ENCODE data around the gene COPS7A. TPM values are rescaled to one million over a fixed set of nuclear protein-coding genes. Genes with fewer than 3 reads are reported as not detected.

Gene COPS7A
- total RNA-seq, 1 experiment from 2014 or later = 47.6 TPM

DNA sequence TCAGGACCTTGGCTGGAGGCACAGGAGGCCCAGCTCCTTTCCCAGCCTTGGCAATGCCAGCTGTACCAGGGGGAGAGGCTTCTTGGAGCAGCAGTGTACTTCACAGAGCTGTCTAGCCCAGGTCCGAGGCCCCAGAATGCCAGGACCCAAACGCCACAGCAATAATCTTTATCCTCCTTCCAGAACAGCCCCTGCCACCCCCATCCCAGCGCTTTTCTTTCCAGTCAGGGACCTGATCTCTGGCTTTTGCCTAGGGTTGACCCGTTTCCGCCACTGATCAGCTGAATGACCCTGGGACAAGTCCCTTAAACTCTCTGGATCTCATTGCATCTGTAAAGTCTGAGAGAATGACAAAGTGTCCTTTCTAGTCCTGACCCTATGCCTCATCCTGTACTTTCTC lies 53.5 kb downstream of the COPS7A start:
- in situ Hi-C loops (cut with HindIII; ENCODE audit: low sequenced_read_pairs) = no loop called here

DNA sequence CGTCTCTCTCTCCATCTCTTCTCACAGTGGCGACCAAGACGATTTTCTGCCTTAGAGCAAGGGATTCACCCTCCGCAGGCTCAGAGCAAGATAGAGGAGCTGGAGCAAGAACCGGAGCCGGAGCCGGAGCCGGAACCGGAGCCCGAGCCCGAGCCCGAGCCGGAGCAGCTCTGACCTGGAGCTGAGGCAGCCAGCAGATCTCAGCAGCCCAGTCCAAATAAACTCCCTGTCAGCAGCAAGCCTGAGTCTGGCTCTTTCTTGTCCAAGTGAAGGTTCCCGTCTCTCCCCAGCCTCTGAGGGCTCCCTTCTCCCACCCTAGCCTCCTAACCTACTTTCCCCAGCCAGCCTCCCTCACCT lies 54.3 kb downstream of the COPS7A start:
- peak; percentile 77 for DNase-seq (ENCODE audit: low spot score)
- in situ Hi-C loops (cut with HindIII; ENCODE audit: low sequenced_read_pairs) = no loop called here

More for the DNA sequence above, 53.5 kb downstream of the COPS7A start:
- no peak for DNase-seq (ENCODE audit: low spot score)

DNA sequence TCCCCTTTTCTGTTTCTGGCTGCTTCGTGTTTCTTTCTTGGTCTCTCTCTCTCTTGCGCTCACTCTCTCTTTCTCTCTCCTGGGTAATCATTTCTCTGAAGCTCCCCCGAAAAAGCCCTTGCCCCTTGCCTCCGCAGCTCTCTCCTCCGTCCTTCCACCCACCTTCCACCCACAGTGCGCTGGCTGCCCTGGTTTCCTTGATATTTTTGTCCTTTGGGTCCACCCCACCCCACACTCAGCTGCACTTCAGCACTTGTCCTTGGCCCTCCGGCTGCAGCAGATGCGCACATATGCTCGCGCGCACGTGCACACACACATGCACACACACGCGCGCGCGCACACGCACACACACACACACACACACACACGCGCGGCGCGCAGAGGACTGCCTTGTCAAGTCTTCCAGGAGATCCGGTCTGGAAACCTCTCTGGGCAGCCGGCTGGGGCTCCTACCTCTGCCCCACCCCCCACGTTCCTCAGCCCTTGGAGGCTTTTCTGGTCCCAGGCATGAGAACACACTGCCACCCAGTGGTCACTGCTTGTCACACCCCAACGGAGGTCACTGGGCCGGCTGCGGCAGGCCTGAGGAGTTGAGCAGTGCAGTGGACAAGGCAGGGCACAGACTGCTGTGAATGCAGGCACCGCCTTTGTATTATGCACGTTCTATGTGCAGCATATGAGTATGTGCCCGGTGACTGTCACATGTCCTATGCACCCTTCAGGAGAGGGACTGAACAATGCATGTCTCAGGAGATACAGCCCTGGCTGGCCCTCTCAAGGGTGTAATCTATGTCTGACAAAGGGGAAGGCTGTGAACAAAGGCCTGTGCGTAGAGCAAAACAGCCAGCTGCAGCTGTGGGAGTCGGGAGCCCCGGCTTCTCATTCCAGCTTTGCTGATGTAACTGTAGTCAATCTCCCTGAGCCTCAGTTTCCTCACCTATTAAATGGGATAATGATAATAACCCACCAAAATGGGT lies 55.0 kb downstream of the COPS7A start:
- in situ Hi-C loops (cut with HindIII; ENCODE audit: low sequenced_read_pairs) = no loop called here
- DNase-seq (ENCODE audit: low spot score) = peak; percentile 97

DNA sequence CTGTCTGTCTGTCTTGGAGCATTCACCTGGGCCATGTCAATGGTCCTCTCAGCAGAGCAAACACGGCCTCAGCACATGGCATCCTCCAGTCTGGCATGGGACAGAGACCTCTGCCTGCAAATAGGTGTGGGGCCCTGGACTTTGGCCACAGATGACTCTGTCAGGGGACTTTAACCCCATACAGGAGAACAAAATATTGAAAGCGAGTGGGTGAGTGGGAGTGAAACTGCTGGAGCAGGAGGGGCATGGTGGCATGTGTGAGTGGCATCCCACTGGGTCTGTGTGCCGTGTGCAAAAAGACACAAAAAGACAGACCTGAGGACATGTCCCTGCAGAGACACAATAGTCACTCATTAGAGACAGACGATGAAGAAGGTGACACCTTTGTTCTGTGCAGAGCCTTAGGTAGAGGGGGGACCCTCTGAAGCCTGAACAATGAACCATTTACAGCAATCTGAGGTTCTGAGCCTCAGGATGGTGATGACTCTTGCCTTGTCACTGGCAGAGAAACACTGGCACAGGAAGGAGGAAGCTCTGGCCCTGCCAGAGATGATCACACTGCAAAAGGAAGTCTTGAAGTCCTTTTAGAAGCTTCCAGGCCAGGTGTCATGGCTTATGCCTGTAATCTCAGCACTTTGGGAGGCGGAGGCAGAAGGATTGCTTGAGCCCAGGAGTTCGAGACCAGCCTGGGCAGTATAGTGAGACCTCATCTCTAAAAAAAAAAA lies 56.0 kb downstream of the COPS7A start:
- DNase-seq (ENCODE audit: low spot score) = no peak
- in situ Hi-C loops (cut with HindIII; ENCODE audit: low sequenced_read_pairs) = no loop called here

DNA sequence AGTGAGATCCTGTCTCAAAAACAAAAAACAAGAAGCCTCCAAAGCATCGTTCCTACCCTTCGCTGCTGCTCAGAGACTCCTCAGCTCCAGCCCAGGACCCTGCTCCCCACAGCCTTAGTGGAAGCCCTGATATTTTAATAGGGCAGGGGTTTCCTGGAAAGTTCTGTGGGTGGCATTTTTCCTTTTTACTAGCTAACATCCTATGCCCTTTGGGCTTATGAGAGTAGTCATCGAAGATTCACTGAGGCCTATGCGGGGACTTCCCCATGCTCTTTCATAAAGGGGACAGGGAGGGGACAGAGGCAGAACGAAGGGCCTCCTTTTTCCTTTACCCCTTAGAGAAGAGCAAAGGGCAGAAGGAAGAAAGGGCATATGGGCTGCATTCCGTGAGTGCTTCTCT lies 56.7 kb downstream of the COPS7A start:
- in situ Hi-C loops (cut with HindIII; ENCODE audit: low sequenced_read_pairs) = no loop called here
- DNase-seq (ENCODE audit: low spot score) = no peak

Other genes with a start within 250 kb of the COPS7A start
- 363 and 396 TPM in 2 replicates for gene MRPL51, start 230.8 kb upstream of the COPS7A start, total RNA-seq (2014; rRNA removed; shearing (Covaris generic))
- 86.1 and 102 TPM in 2 replicates for gene NCAPD2, start 229.9 kb upstream of the COPS7A start, total RNA-seq (2014; rRNA removed; shearing (Covaris generic))
- 3,766 and 4,312 TPM in 2 replicates for gene GAPDH, start 189.5 kb upstream of the COPS7A start, total RNA-seq (2014; rRNA removed; shearing (Covaris generic))
- 11.7 and 13.2 TPM in 2 replicates for gene IFFO1, start 168.0 kb upstream of the COPS7A start, total RNA-seq (2014; rRNA removed; shearing (Covaris generic))
- gene NOP2, start 155.8 kb upstream of the COPS7A start, total RNA-seq (2014; rRNA removed; shearing (Covaris generic)) = 45.5 and 70.7 TPM in 2 replicates
- 374 and 375 TPM in 2 replicates for gene CHD4, start 116.7 kb upstream of the COPS7A start, total RNA-seq (2014; rRNA removed; shearing (Covaris generic))
- gene LPAR5, start 88.1 kb upstream of the COPS7A start, total RNA-seq (2014; rRNA removed; shearing (Covaris generic)) = 0.03 TPM in 1 of 2 replicates, not detected in the other
- gene ACRBP, start 76.6 kb upstream of the COPS7A start, total RNA-seq (2014; rRNA removed; shearing (Covaris generic)) = not detected in 2 replicates
- gene ING4, start 60.9 kb upstream of the COPS7A start, total RNA-seq (2014; rRNA removed; shearing (Covaris generic)) = 33.0 and 47.7 TPM in 2 replicates
- gene ZNF384, start 34.7 kb upstream of the COPS7A start, total RNA-seq (2014; rRNA removed; shearing (Covaris generic)) = 14.9 and 25.5 TPM in 2 replicates
- 0.44 and 4.4 TPM in 2 replicates for gene PIANP, start 23.2 kb upstream of the COPS7A start, total RNA-seq (2014; rRNA removed; shearing (Covaris generic))
- 342 and 364 TPM in 2 replicates for gene MLF2, start 29.1 kb downstream of the COPS7A start, total RNA-seq (2014; rRNA removed; shearing (Covaris generic))
- 259 and 267 TPM in 2 replicates for gene PTMS, start 42.3 kb downstream of the COPS7A start, total RNA-seq (2014; rRNA removed; shearing (Covaris generic))
- gene LAG3, start 48.5 kb downstream of the COPS7A start, total RNA-seq (2014; rRNA removed; shearing (Covaris generic)) = 0.31 and 0.58 TPM in 2 replicates
- 0.34 and 1.3 TPM in 2 replicates for gene CD4, start 65.5 kb downstream of the COPS7A start, total RNA-seq (2014; rRNA removed; shearing (Covaris generic))
- 37.7 and 59.0 TPM in 2 replicates for gene GPR162, start 97.8 kb downstream of the COPS7A start, total RNA-seq (2014; rRNA removed; shearing (Covaris generic))
- gene P3H3, start 104.4 kb downstream of the COPS7A start, total RNA-seq (2014; rRNA removed; shearing (Covaris generic)) = 56.4 and 70.5 TPM in 2 replicates
- 0.25 and 3.8 TPM in 2 replicates for gene GNB3, start 116.9 kb downstream of the COPS7A start, total RNA-seq (2014; rRNA removed; shearing (Covaris generic))
- 84.2 and 103 TPM in 2 replicates for gene CDCA3, start 127.2 kb downstream of the COPS7A start, total RNA-seq (2014; rRNA removed; shearing (Covaris generic))
- 137 and 156 TPM in 2 replicates for gene USP5, start 128.1 kb downstream of the COPS7A start, total RNA-seq (2014; rRNA removed; shearing (Covaris generic))
- gene TPI1, start 143.5 kb downstream of the COPS7A start, total RNA-seq (2014; rRNA removed; shearing (Covaris generic)) = 1,506 and 1,683 TPM in 2 replicates
- 30.6 and 38.3 TPM in 2 replicates for gene SPSB2, start 149.3 kb downstream of the COPS7A start, total RNA-seq (2014; rRNA removed; shearing (Covaris generic))
- 7.0 and 16.1 TPM in 2 replicates for gene LRRC23, start 180.8 kb downstream of the COPS7A start, total RNA-seq (2014; rRNA removed; shearing (Covaris generic))
- 3.3 and 13.2 TPM in 2 replicates for gene ENO2, start 190.5 kb downstream of the COPS7A start, total RNA-seq (2014; rRNA removed; shearing (Covaris generic))
- gene ATN1, start 203.9 kb downstream of the COPS7A start, total RNA-seq (2014; rRNA removed; shearing (Covaris generic)) = 2.2 and 6.2 TPM in 2 replicates
- not detected in 2 replicates for gene RNU7-1, start 219.8 kb downstream of the COPS7A start, total RNA-seq (2014; rRNA removed; shearing (Covaris generic))
- 88.1 and 132 TPM in 2 replicates for gene C12orf57, start 220.0 kb downstream of the COPS7A start, total RNA-seq (2014; rRNA removed; shearing (Covaris generic))
- gene PTPN6, start 227.3 kb downstream of the COPS7A start, total RNA-seq (2014; rRNA removed; shearing (Covaris generic)) = 12.1 and 16.6 TPM in 2 replicates
- 667 and 679 TPM in 2 replicates for gene PHB2, start 246.6 kb downstream of the COPS7A start, total RNA-seq (2014; rRNA removed; shearing (Covaris generic))
- gene EMG1, start 246.9 kb downstream of the COPS7A start, total RNA-seq (2014; rRNA removed; shearing (Covaris generic)) = 76.4 and 83.4 TPM in 2 replicates